Panc1 (cell line): Measurements from ENCODE around the gene SPATA16.

ENCODE experiments used
- CTCF ChIP-seq: fragments of 450-650 bp; IDR thresholded peaks from 2 replicates; pipeline ENCODE4 v1.5.1; 2017; ENCODE audit warnings: mild to moderate bottlenecking
- POLR2AphosphoS5 ChIP-seq: IDR thresholded peaks from 2 replicates; pipeline ENCODE4 v1.6.1; 2012; ENCODE audit warnings: mild to moderate bottlenecking, low read depth, low read length, moderate library complexity
- SIN3A ChIP-seq: IDR thresholded peaks from 2 replicates; pipeline ENCODE4 v1.6.1; 2012; ENCODE audit warnings: low read depth, mild to moderate bottlenecking, low read length, moderate library complexity, borderline replicate concordance; ENCODE audit not compliant: insufficient read depth
- TCF7L2 ChIP-seq: IDR thresholded peaks from 2 replicates; pipeline ENCODE4 v1.6.1; 2011; ENCODE audit warnings: mild to moderate bottlenecking, low read depth, low read length, inconsistent platforms
- TF ChIP-seq, protein P1 (sequence below), 2 experiments: IDR thresholded peaks; 2 replicates each; pipeline ENCODE4 v1.6.1; 2011 to 2012; ENCODE audit warnings: low read depth in 2 of 2, control low read depth in 1 of 2, low read length in 1 of 2, mild to moderate bottlenecking in 1 of 2, moderate library complexity in 1 of 2; ENCODE audit not compliant: insufficient read depth in 1 of 2

- TF ChIP-seq CTCF: no peak
- no peak for TF ChIP-seq POLR2AphosphoS5
- TF ChIP-seq, protein P1, sequence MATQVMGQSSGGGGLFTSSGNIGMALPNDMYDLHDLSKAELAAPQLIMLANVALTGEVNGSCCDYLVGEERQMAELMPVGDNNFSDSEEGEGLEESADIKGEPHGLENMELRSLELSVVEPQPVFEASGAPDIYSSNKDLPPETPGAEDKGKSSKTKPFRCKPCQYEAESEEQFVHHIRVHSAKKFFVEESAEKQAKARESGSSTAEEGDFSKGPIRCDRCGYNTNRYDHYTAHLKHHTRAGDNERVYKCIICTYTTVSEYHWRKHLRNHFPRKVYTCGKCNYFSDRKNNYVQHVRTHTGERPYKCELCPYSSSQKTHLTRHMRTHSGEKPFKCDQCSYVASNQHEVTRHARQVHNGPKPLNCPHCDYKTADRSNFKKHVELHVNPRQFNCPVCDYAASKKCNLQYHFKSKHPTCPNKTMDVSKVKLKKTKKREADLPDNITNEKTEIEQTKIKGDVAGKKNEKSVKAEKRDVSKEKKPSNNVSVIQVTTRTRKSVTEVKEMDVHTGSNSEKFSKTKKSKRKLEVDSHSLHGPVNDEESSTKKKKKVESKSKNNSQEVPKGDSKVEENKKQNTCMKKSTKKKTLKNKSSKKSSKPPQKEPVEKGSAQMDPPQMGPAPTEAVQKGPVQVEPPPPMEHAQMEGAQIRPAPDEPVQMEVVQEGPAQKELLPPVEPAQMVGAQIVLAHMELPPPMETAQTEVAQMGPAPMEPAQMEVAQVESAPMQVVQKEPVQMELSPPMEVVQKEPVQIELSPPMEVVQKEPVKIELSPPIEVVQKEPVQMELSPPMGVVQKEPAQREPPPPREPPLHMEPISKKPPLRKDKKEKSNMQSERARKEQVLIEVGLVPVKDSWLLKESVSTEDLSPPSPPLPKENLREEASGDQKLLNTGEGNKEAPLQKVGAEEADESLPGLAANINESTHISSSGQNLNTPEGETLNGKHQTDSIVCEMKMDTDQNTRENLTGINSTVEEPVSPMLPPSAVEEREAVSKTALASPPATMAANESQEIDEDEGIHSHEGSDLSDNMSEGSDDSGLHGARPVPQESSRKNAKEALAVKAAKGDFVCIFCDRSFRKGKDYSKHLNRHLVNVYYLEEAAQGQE (IDR thresholded peaks at IDR 0.05; ENCODE audit: insufficient read depth in 1 of 2, low read depth in 2 of 2, low read length in 1 of 2): no peak
- no peak for TF ChIP-seq TCF7L2
- no peak for TF ChIP-seq SIN3A
Measured at GRCh38 chr3:172869784-172870518, 271.1 kb downstream of the SPATA16 start.
